ENCODE measurements around the gene RAET1L. TPM values are rescaled to one million over a fixed set of nuclear protein-coding genes. Genes with fewer than 3 reads are reported as not detected.
"Not testable (repeated sequence)": the region's sequence is repeated elsewhere in the genome, so short reads cannot be mapped to it uniquely, and the experiment has no call there.

Gene RAET1L
- total RNA-seq, 2 donors from 2014 or later = not detected

- 87 to 90% methylated on average over 2 to 9 of the region's 9 CpGs for WGBS, 2 experiments (ENCODE audit: insufficient coverage in 1 of 2, insufficient read length in 1 of 2)
These were observed 1.9 kb upstream of the RAET1L start for GRCh38 chr6:150026976-150027805.

DNA sequence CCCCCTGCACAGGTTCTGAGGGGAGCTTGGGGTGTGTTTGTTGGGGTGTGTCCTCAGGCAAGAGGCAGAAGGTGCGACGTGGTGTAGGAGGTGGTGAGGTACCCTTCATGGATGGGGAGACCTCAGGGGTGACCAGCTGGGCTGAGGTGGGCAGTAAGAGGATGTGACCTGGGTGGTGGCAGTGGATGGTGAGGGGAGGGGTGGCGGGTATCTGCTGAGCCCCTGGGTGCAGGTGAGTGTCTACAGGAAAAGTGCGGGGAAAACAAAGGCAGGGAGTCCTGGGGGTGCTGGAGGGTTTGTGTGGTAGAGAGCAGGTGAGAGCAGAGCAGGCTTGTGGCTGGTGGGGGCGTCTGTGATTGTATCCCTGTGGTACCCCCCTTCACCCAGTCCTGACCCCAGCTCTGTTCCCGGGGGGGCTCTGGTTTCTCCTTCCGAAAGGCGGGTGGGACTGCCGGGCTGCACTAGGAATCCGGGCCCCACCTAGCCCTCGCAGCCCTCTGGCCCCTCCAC, 631 bp downstream of the RAET1L start:
- no peak for DNase-seq
- WGBS, 2 experiments (ENCODE audit: insufficient coverage in 1 of 2, insufficient read length in 1 of 2) = 82 to 100% methylated on average over 2 to 11 of the region's 11 CpGs
- no peak overlapping the region for H3K9ac ChIP-seq (ENCODE audit: extremely low read depth, low read length, poor library complexity, severe bottlenecking)
- H3K9me3 Mint-ChIP-seq = no peaks in the 10 kb centered on the region
- H3K4me1 ChIP-seq (ENCODE audit: control insufficient read depth, insufficient read depth, low read length) = no peaks in the 10 kb centered on the region
- H3K4me3 Mint-ChIP-seq = no peak overlapping the region
- H3K4me3 ChIP-seq (ENCODE audit: low read length) = no peak overlapping the region
- no peaks in the 10 kb centered on the region for H3K4me1 Mint-ChIP-seq
- no peak overlapping the region for H3K27ac Mint-ChIP-seq
- H3K27ac ChIP-seq (ENCODE audit: low read depth, low read length) = no peak overlapping the region
- peaks cover 54% of the 10 kb centered on the region for H3K27me3 Mint-ChIP-seq (ENCODE audit: insufficient read depth)
- TF ChIP-seq, protein P1, sequence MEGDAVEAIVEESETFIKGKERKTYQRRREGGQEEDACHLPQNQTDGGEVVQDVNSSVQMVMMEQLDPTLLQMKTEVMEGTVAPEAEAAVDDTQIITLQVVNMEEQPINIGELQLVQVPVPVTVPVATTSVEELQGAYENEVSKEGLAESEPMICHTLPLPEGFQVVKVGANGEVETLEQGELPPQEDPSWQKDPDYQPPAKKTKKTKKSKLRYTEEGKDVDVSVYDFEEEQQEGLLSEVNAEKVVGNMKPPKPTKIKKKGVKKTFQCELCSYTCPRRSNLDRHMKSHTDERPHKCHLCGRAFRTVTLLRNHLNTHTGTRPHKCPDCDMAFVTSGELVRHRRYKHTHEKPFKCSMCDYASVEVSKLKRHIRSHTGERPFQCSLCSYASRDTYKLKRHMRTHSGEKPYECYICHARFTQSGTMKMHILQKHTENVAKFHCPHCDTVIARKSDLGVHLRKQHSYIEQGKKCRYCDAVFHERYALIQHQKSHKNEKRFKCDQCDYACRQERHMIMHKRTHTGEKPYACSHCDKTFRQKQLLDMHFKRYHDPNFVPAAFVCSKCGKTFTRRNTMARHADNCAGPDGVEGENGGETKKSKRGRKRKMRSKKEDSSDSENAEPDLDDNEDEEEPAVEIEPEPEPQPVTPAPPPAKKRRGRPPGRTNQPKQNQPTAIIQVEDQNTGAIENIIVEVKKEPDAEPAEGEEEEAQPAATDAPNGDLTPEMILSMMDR (conservative IDR thresholded peaks at IDR 0.05) = no peak
- no peaks in the 10 kb centered on the region for H3K36me3 ChIP-seq (ENCODE audit: control insufficient read depth, insufficient read depth, low read length)
- no peaks in the 10 kb centered on the region for H3K36me3 Mint-ChIP-seq (ENCODE audit: low read depth)
- no peaks in the 10 kb centered on the region for H3K9me3 ChIP-seq (ENCODE audit: control insufficient read depth, low read length)
- H3K27me3 ChIP-seq (ENCODE audit: control insufficient read depth, insufficient read depth, low read length, poor library complexity, severe bottlenecking) = peaks cover 17% of the 10 kb centered on the region

More at GRCh38 chr6:150026976-150027805, 1.9 kb upstream of the RAET1L start:
- Histone ChIP-seq H3K36me3 (ENCODE audit: control insufficient read depth, insufficient read depth, low read length) (no peaks in the 10 kb centered on the region), H3K4me3 (ENCODE audit: low read length) (no peak overlapping the region), H3K27me3 (ENCODE audit: control insufficient read depth, insufficient read depth, low read length, poor library complexity, severe bottlenecking) (peaks cover 31% of the 10 kb centered on the region), H3K4me1 (ENCODE audit: control insufficient read depth, insufficient read depth, low read length) (no peaks in the 10 kb centered on the region), H3K27ac (ENCODE audit: low read depth, low read length) (no peak overlapping the region), H3K9me3 (ENCODE audit: control insufficient read depth, low read length) (no peaks in the 10 kb centered on the region), H3K9ac (ENCODE audit: extremely low read depth, low read length, poor library complexity, severe bottlenecking) (no peak overlapping the region)
- Mint-ChIP-seq H3K27me3 (ENCODE audit: insufficient read depth) (peaks cover 62% of the 10 kb centered on the region), H3K36me3 (ENCODE audit: low read depth) (no peaks in the 10 kb centered on the region), H3K27ac (no peak overlapping the region), H3K9me3 (no peaks in the 10 kb centered on the region), H3K4me3 (no peak overlapping the region), H3K4me1 (no peaks in the 10 kb centered on the region)
- TF ChIP-seq, protein P1 (conservative IDR thresholded peaks at IDR 0.05) = no peak
- DNase-seq = peak; percentile 26

GRCh38 chr6:150024021-150024420, 1.3 kb downstream of the RAET1L start:
- H3K27me3 ChIP-seq (ENCODE audit: control insufficient read depth, insufficient read depth, low read length, poor library complexity, severe bottlenecking) = peaks cover 20% of the 10 kb centered on the region
- not testable (repeated sequence) for H3K27ac Mint-ChIP-seq; H3K4me3 Mint-ChIP-seq; H3K36me3 Mint-ChIP-seq (ENCODE audit: low read depth); H3K9me3 ChIP-seq (ENCODE audit: control insufficient read depth, low read length); H3K4me3 ChIP-seq (ENCODE audit: low read length); H3K27ac ChIP-seq (ENCODE audit: low read depth, low read length); H3K4me1 ChIP-seq (ENCODE audit: control insufficient read depth, insufficient read depth, low read length); H3K4me1 Mint-ChIP-seq; H3K36me3 ChIP-seq (ENCODE audit: control insufficient read depth, insufficient read depth, low read length); H3K9ac ChIP-seq (ENCODE audit: extremely low read depth, low read length, poor library complexity, severe bottlenecking); H3K9me3 Mint-ChIP-seq
- 69 to 100% methylated on average over 1 to 2 of the region's 2 CpGs for WGBS, 2 experiments (ENCODE audit: insufficient coverage in 1 of 2, insufficient read length in 1 of 2)
- peaks cover 53% of the 10 kb centered on the region for H3K27me3 Mint-ChIP-seq (ENCODE audit: insufficient read depth)
- DNase-seq = peak; percentile 14

GRCh38 chr6:150021870-150022269, 3.5 kb downstream of the RAET1L start:
- WGBS, 2 experiments (ENCODE audit: insufficient coverage in 1 of 2, insufficient read length in 1 of 2) = 89% methylated on average over 2 of the region's 6 CpGs; no CpG with 5 or more reads in 1 of the 2 experiments
- not testable (repeated sequence) for H3K36me3 Mint-ChIP-seq (ENCODE audit: low read depth); H3K9me3 Mint-ChIP-seq; H3K4me1 Mint-ChIP-seq; H3K4me3 ChIP-seq (ENCODE audit: low read length); H3K36me3 ChIP-seq (ENCODE audit: control insufficient read depth, insufficient read depth, low read length); H3K4me1 ChIP-seq (ENCODE audit: control insufficient read depth, insufficient read depth, low read length); H3K9me3 ChIP-seq (ENCODE audit: control insufficient read depth, low read length); H3K27ac ChIP-seq (ENCODE audit: low read depth, low read length); H3K9ac ChIP-seq (ENCODE audit: extremely low read depth, low read length, poor library complexity, severe bottlenecking); H3K27ac Mint-ChIP-seq; DNase-seq; H3K4me3 Mint-ChIP-seq
- H3K27me3 ChIP-seq (ENCODE audit: control insufficient read depth, insufficient read depth, low read length, poor library complexity, severe bottlenecking) = peaks cover 27% of the 10 kb centered on the region
- peaks cover 56% of the 10 kb centered on the region for H3K27me3 Mint-ChIP-seq (ENCODE audit: insufficient read depth)
